GM21367 (cell line): ENCODE measurements around the gene ADAMTSL4.
A peak's percentile ranks its signal among the peaks of the same experiment; 100 is the strongest.

Experiments used
- ATAC-seq: cut with Tn5 transposase; IDR thresholded peaks from one replicate; pipeline ENCODE4 v1.9.1; 2021; ENCODE audit not compliant: unreplicated experiment

Gene ADAMTSL4

GRCh38 chr1:150548632-150549495 lies at the start of gene ADAMTSL4:
Gene ADAMTSL4, plus strand, starts transcription at chr1:150549408. Its CDS starts 2,881 bp downstream, at chr1:150552289.
- ATAC-seq, result no peak

DNA sequence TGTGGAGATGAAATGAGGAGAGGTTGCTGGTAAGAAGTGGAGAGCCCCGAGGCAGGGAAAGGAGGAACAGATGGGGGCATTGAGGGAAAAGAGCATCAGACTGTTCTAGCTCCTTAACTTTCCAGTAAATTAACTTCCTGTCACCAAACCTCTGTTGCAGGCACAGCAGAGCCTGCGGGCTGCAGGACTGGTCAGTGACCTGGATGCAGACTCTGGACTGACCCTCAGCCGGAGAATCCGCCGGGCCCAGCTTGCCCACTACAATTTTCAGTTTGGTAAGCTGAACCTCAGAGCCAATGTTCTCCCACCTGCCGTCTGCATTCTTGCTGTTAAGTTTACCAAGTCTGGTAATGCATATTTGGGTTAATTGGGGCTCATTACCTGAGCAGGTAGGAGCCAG lies 43.8 kb upstream of the ADAMTSL4 start:
- ATAC-seq, result no peak

- ATAC-seq, result no peak
Observed at GRCh38 chr1:150507912-150508864, 41.0 kb upstream of the ADAMTSL4 start, which contains the start of gene ECM1. Gene ECM1, plus strand, starts transcription at chr1:150508109. Its CDS starts 101 bp downstream, at chr1:150508210.

GRCh38 chr1:150508982-150509381 lies 40.2 kb upstream of the ADAMTSL4 start:
- ATAC-seq, result no peak

GRCh38 chr1:150511551-150511950 lies 37.7 kb upstream of the ADAMTSL4 start:
- ATAC-seq, result no peak

- ATAC-seq, result no peak
Observed at GRCh38 chr1:150511985-150512660, 37.1 kb upstream of the ADAMTSL4 start.

GRCh38 chr1:150512846-150513245 lies 36.4 kb upstream of the ADAMTSL4 start:
- no peak for ATAC-seq

DNA sequence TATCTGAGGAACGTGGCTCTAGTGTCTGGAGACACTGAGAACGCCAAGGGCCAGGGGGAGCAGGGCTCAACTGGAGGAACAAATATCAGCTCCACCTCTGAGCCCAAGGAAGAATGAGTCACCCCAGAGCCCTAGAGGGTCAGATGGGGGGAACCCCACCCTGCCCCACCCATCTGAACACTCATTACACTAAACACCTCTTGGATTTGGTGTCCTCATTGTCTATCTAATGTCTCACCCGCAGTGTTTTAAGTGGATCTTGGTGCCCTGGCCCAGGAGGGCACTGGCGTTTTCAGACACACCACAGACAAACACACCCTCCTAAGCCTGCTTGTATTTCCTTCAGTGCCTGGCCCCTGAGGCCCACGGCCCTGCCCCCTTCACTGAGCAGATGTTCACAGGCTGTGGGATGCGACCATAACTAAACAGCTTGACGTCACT lies 35.8 kb upstream of the ADAMTSL4 start:
- ATAC-seq, result no peak

DNA sequence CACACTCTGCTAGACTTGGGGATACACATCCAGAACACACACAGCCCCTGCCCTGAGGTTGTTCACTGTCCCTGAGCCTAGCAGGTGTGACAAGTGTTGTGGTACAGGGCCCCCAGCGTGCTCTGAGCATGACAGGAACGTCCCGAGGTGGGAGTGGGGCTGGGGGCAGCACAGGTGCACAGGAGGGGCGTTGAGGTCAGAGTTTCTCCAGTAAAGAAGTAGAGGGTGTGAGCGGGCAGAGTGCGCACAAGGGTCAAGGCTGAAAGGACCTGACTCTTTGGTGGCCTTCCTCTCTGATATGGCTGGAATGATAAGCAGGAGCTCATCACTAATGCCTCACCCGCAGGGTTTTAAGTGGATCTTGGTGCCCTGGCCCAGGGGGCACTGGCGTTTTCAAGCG lies 34.9 kb upstream of the ADAMTSL4 start:
- ATAC-seq, result no peak

DNA sequence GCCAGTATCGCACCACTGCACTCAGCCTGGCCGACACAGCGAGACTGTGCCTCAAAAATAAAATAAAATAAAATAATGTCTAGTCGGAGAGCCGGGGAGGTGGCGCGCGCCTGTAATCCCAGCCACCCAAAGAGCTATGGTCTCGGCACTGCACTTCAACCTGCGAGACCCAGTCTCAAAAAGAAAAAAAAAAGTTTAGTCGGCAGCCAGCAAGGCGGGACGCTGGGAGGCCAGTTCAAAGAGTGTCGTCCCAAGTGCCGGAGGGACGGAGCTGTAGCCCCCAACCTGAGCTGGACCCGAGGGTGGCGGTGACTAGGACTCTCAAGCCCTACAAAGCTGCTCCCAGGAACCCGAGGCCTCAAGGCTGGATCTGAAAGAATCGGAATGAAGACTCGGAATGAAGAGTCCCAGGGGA lies 34.3 kb upstream of the ADAMTSL4 start:
- ATAC-seq, result no peak

DNA sequence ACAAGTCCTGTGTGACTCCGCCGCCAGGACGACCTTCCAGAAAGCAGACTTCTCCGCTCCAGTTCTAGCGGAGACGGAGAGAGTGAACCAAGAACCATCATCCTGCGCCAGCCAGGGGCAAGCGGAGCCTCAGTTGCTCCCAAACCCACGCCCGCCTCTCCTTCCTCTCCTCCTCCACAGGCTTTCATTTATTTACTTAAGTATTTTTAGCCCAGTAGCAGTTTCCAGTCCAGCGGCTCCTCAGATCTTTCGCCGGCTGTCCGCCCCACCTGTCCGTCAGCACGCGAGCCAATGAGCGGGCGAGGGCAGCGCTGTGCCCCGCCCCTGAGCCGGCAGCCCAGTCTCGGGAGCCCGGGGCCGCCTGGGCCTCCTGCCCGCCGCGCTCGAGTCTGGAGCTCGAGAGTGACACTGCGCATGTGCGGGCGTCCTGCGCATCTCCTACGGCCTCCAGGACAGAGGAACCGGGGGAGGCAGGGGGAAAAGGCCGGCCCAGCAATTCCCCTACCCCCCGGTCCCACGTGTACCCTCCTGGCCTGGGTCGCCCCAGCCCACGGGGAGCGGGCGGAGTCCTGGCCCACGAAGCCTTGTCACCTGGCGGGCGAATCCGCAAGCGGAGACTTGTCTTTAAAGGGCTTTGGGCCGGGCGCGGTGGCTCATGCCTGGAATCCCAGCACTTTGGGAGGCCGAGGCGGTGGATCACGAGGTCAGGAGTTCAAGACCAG lies 33.7 kb upstream of the ADAMTSL4 start, which contains the start of gene FALEC:
Gene FALEC, plus strand, starts transcription at position 425 of the 722 bp plus-strand sequence.
- ATAC-seq, result peak; percentile 92

DNA sequence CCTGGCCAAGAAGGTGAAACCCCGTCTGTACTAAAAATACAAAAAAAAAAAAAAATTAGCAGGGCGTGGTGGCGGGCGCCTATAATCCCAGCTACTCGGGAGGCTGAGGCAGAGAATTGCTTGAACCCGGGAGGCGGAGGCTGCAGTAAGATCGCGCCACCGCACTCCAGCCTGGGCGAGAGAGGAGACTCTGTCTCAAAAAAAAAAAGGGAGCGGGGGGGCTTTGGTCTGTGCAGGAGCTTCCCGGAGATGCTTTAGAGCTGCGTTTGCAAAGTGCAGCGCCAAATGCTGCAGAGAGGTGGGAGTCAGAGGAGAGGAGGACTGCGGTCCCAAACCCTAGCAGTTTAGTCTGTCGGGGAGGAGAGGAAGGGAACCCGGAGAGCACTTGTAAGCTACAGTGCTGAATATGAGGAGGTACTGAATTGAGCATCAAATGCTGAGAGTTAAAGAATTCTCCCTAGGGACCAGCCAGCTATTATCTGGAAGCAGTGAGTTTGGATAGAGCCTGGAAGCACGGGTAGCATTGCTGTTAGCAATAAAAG lies 33.1 kb upstream of the ADAMTSL4 start:
- ATAC-seq, result no peak

GRCh38 chr1:150516616-150517015 lies 32.6 kb upstream of the ADAMTSL4 start:
- no peak for ATAC-seq

DNA sequence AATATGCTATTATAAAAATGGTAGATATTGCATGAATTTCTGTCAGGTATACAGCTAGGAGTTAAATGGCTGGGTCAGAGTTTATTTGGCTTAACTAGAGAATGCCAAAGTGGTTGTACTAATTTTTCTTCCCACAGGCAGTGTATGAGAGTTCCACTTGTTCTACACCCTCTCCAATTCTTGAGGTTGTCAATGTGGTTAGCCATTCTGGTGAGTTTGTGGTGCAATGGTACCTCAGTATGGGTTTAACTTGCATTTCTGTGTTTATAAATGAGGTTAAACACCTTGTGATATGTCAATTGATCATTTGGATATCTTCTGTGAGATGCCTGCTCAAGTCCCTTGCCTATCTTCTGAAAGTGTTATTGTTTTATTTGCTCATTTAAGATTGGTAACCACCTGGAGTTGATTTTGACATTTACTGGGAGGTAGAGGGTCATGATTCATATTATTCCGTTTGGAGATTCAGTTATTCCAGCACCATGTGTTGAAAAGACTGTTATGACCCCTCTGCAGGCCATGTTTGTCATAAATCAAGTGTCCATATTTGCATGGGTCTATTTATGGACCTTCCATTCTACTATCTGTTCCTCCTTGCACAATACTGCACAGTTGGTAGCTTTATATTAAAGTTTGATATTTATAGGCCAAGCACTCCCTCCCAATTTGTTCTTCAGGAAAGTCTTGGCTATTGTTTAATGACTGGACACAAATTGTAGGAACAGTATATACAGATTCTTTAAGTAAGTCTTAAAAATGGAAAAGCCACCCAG lies 27.8 kb upstream of the ADAMTSL4 start:
- ATAC-seq, result no peak

- no peak for ATAC-seq
Observed at GRCh38 chr1:150525348-150525747, 23.9 kb upstream of the ADAMTSL4 start.

DNA sequence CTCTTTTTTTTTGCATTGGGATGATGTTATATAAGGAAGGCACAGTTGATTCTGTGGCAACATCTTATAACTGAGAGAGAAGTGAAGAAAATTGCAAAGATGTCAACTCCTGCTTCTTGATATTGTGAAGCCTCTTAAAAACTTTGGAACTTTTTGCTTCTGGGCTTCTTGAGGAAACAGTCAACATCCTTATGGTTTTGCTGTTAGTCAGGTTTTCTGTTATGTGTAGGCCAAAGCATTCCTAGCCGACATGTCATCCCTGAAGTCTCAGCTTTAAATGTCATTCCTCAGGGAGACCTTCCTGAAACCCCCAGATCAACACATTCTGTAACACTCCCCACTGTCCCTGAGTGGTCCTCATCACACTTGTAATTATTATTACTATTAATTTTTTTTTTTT lies 21.0 kb upstream of the ADAMTSL4 start:
- no peak for ATAC-seq

- ATAC-seq, result no peak
Observed at GRCh38 chr1:150529017-150529416, 20.2 kb upstream of the ADAMTSL4 start.

DNA sequence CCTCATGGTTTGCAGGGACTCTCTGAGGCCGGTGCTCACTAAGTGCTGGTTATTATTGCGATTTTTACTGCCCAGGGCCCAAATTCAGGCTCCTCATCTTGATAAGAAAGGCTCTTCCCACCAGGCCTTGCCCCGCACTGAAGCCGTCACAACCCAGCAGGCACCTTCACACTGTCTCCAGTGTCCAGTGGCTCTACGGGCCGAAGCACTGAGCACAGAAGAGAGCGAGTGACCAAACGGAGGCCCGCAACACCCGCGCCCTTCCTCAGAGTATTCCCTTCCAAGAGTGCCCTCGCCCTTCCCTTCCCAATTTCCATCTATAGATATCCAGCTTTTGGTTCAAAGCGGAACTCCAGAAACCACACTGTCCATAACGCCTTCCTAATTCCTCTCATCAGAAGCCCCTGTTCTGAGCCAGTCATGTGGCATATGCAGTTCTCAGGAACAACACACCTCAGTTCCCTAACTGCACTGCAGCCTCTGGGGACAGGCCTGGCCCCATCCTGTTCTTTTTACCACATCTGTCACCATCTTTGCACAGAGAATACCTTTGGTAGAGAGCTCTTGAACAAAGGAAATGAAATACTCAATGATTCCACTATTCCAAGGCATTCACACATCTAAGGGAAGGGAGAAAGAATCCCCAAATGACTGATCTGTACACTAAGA lies 18.6 kb upstream of the ADAMTSL4 start:
- ATAC-seq, result no peak

DNA sequence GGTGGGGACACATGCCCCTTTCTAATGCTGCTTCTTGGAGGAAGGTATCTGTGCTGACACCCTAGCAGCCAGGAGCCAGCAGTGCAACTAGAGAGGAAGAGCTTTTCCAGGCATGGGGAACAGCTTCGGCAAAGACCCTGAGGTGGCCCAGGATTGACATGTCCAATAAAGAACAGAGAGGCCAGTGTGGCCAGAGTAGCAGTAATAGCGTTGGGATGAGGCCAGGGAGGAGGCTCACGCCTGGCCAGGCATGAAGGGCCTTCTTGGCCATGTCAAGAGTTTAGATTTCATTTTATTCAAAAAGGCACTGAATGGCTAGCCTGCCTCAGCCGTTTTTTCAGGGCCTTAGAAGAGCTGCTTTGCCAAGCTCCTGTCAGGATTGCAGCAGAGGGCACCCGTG lies 16.3 kb upstream of the ADAMTSL4 start:
- ATAC-seq, result no peak
